ENCODE data around the gene KCNQ2.

Gene KCNQ2

DNA sequence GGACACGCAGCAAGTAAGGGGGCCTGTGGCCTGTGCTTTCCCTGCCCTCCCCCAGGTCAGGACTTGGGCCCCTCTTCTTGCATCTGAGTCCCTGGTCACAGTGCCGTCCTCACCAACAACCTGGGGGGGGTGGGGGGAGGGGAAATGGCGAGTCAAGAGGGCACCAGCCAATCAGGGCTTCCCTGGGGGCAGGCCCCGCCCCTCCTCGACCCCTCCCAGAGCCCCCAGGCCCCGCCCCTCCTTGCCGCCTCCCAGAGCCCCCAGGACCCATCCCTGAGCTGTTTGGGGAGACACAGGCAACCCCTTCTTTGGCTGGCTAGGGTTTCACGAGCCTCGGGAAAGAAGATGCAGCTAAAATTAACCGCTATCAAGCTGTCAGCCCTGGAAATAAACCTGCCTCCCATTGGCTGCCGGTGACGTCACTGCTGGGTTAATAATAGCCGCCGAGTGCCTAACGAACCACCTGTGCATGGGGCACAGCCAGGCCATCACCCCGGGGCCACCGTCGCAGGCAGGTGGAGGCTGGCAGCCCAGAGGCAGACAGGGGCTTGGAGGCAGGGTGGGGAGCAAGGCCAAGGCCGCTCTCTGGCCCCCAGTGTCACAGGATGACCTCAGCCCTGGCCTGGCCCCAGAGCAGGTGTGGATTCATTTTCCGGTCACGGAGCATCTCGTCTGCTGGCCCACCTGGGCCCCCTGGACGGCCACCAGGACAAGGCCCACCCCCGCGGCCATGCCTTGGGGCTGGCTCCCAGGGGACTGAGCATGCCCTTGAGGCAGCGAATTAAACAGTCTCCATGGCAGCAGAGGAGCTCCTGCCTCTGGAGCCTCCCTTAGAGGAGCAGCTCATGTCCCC lies 29.6 kb upstream of the KCNQ2 start:
- no peak for DNase-seq

DNA sequence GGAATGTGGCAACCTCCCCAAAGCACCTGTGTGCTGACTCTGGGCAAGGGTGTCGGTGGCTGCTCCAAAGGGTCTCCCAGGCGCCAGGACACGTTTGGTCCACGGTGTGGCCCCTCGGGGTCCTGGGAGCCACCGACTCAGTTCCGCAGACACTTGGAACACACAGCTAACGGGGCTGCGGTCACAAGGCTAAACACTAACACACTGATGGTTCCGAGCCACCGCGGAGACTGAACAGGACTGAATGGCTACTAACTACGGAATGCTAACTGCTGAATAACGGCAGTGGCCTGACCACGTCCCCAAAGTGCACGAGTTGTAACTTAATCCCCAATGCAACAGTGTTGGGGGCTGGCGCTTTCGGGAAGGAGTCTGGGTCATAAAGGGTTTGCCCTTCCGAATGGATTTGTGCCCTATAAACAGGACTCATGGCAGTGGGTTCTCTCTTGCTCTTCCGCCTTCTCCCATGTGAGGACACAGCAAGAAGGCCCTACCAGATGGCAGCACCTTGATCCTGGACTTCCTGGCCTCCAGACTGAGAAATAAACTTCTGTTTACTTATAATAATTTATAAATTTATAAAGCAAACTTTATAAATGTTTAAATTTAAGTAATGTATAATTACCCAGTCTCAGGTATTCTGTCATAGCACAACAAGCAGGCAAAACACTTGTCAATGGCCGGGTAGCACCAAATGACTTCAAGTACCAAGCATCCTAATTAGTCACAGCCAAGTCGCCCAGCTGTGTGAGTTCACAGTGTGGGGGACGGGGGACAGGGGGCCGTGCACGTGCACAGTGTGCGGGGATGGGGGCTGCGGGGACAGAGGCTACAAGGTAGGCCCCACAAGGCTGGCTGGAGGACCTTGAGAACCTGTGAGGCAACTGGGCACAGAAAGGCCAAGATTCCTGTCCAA lies 28.7 kb upstream of the KCNQ2 start:
- no peak for DNase-seq

DNA sequence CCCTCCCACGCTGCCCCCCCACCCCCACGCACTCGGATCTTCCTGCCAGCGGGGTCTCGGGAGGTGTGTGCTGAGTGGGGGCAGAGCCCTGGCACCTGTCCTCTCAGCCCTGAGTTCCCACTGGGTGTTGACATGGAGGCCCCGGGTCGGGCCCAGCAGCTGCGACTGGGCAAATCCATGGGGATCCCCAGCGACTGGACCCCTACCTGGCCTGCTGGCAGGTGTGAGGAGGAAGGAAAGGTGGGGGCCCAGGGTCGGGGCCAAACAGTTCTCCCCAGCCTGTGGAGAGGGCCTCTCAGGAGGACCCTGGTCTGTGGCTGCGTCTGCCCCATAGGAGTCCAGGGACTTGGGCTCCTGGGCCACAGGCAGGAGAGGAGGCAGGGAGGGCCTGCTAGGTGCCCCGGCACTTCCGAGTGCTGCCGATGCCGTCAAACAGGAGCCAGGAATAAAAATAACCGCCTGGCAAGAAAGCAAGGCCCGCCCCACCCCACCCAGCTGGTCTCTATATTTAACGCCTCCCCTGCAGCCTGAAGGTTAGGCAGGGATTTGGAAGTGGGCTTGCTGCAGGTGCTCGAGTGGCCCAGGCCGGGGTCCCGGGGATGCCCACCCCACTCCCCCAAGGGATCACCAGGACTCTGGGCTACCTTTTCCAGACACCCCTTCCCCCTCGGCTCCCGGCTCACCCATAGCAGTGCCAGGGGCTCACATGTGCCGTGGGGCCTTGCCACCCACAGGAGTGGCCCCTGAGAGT lies 27.9 kb upstream of the KCNQ2 start:
- no peak for DNase-seq

- DNase-seq, result no peak
Observed at GRCh38 chr20:63499338-63499969, 27.0 kb upstream of the KCNQ2 start.

GRCh38 chr20:63498960-63499337 lies 26.5 kb upstream of the KCNQ2 start, which contains the start of gene EEF1A2:
EEF1A2 (minus strand) TSS chr20:63499083; CDS start chr20:63497763, 1,320 bp downstream.
- DNase-seq, result no peak

DNA sequence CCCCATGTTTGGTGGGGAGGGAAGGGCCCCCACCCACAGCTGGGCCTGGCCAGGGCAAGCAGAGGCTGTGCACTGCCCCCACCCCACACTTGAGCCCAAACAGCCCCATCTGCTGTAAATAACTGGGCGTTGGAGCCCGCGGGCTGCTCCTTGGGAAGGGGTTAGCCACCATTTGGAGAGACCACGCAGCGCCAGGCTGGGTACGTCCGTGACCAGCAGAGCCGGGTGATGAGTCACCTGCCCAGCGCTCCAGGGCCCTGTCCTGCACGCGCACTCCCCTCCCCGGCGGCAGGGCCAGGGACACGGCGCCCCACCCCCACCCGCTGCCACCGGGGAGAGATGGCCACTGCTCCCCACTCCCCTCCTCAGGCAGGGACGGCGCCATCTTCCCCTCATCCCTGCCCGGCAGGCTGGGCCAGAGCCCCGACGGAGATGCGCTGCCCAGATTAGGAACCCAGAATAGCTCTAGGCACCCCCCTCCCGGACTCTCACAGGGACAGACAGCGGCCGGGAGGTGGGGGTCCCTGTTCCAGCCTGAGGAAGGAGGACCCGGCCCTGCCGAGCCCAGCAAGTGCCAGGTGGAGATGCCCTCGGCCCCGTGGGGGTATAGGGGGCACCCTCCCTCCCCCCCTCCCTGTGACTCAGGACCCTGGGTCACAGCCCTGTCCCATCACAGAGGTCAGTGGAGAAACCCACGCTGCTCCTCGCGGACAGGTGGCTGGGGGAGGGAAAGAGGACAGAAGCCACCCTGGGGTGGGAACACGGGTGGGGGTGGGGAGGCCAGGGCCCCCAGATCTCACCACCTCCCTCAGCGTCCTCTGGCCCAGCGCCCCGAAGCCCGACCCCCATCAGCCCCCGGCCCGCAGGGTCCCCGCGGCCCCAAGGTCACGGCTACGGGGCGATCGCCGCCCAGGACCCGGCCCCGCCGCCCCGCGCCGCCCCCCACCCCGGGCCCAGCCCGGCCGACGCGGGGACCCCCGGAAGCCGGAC lies 25.8 kb upstream of the KCNQ2 start:
- no peak for DNase-seq

- no peak for DNase-seq
Observed at GRCh38 chr20:63497138-63497945, 24.9 kb upstream of the KCNQ2 start.

GRCh38 chr20:63496596-63497120 lies 24.2 kb upstream of the KCNQ2 start:
- no peak for DNase-seq

DNA sequence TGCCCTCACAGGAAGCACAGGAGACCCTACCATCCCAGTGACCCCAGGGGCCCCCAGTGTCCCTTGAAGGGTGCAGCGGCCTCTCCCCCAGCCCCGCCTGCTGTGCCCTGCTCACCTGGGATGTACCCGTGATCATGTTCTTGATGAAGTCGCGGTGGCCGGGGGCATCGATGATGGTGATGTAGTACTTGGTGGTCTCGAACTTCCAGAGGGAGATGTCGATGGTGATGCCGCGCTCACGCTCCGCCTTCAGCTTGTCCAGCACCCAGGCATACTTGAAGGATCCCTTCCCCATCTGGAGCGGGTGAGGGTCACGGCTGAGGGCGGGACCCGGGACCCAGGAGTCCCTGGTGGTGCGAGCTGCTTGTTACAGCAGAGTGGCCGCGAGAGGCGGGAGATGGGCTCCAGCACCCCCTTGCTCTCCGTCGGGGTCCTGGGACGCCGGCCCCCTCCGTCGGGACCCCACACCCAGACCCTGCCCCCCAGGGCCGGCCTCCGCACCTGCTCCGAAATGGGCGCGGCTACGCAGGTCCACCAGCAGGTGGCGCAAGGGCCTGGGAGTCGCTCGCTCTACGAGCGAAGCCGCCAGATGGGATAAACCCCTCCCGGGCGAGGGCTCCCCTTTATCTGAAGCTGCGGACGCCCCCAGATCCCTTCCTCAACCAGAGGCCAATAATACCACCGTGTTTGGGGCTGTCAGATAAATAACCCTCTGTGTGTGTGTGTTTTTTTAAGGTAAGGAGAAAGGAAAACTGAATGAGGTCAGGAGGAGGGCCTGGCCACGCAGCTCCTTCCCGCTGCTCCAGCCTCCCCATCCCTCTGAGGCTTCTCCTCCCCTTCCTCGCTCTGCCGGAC lies 23.5 kb upstream of the KCNQ2 start:
- no peak for DNase-seq

- no peak for DNase-seq
Observed at GRCh38 chr20:63495167-63495720, 22.8 kb upstream of the KCNQ2 start.

GRCh38 chr20:63494420-63495166 lies 22.1 kb upstream of the KCNQ2 start:
- no peak for DNase-seq

GRCh38 chr20:63494084-63494419 lies 21.6 kb upstream of the KCNQ2 start:
- no peak for DNase-seq

GRCh38 chr20:63493563-63494020 lies 21.1 kb upstream of the KCNQ2 start:
- no peak for DNase-seq

- no peak for DNase-seq
Observed at GRCh38 chr20:63492982-63493381, 20.5 kb upstream of the KCNQ2 start.

GRCh38 chr20:63492518-63492917 lies 20.1 kb upstream of the KCNQ2 start:
- DNase-seq, result no peak

- DNase-seq, result no peak
Observed at GRCh38 chr20:63491635-63492230, 19.3 kb upstream of the KCNQ2 start.

GRCh38 chr20:63491078-63491477 lies 18.6 kb upstream of the KCNQ2 start:
- no peak for DNase-seq

GRCh38 chr20:63490416-63490815 lies 18.0 kb upstream of the KCNQ2 start:
- DNase-seq, result no peak
